Measurements from ENCODE around the gene IGF2BP2.

DNA sequence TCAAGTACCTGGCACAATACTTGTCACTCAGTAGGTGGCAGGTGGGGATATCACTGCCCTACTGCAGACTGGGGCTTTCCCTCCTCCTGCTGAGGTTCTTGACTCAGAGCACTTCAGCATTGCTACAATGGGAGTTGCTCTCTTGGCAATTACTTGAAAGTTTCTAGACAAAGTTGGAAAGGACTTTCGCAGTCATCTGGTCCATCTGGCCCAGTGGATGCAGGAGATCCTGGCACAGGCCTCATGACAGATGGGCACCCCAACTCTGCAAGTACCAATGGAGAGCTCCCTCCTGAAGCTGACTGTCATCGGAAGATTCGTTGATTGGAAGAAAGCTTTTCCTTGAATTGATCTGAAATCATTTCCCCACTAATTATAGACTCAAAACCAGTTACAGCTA is 19.2 kb upstream of the IGF2BP2 start:
- TF ChIP-seq, protein P1, sequence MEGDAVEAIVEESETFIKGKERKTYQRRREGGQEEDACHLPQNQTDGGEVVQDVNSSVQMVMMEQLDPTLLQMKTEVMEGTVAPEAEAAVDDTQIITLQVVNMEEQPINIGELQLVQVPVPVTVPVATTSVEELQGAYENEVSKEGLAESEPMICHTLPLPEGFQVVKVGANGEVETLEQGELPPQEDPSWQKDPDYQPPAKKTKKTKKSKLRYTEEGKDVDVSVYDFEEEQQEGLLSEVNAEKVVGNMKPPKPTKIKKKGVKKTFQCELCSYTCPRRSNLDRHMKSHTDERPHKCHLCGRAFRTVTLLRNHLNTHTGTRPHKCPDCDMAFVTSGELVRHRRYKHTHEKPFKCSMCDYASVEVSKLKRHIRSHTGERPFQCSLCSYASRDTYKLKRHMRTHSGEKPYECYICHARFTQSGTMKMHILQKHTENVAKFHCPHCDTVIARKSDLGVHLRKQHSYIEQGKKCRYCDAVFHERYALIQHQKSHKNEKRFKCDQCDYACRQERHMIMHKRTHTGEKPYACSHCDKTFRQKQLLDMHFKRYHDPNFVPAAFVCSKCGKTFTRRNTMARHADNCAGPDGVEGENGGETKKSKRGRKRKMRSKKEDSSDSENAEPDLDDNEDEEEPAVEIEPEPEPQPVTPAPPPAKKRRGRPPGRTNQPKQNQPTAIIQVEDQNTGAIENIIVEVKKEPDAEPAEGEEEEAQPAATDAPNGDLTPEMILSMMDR (conservative IDR thresholded peaks at IDR 0.05): no peak
- no peak for TF ChIP-seq ZFX (IDR thresholded peaks at IDR 0.05)
